Esophagus squamous epithelium (tissue), 4 donors: ENCODE results near the gene MAT2A.
"Not testable (repeated sequence)": the region's sequence is repeated elsewhere in the genome, so short reads cannot be mapped to it uniquely, and the experiment has no call there.

Experiments used
- POLR2A ChIP-seq, 4 donors: fragments of 450-650 bp; IDR thresholded peaks; one replicate each; pipeline ENCODE4 v1.6.1; 2017; ENCODE audit warnings: antibody characterized with exemption in 4 of 4, mild to moderate bottlenecking in 4 of 4, moderate library complexity in 3 of 4
- TF ChIP-seq, protein P1 (sequence below), 6 experiments: fragments of 450-650 bp in 4 of 6; fragments of 200-600 bp in 2 of 6; sonication (generic) in 2 of 6; IDR thresholded peaks; one replicate each; pipeline ENCODE4 v1.5.1; 2016 to 2019; ENCODE audit warnings: antibody characterized with exemption in 6 of 6, mild to moderate bottlenecking in 4 of 6, moderate library complexity in 4 of 6

DNA sequence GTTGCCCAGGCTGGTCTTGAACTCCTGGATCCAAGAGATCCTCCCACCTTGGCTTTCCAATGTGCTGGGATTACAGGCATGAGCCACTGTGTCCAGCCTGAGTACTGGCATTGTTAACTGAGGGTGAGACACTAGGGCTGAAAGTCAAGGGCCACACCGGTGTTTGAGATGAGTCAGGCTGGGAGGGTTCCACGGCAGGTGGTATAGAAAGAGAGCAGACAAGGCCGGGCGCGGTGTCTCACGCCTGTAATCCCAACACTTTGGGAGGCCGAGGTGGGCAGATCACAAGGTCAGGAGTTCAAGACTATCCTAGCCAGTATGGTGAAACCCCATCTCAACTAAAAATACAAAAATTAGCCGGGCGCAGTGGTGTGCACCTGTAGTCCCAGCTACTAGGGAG lies 53.3 kb downstream of the MAT2A start:
- not testable (repeated sequence) for TF ChIP-seq POLR2A (IDR thresholded peaks at IDR 0.05)
- TF ChIP-seq, protein P1, sequence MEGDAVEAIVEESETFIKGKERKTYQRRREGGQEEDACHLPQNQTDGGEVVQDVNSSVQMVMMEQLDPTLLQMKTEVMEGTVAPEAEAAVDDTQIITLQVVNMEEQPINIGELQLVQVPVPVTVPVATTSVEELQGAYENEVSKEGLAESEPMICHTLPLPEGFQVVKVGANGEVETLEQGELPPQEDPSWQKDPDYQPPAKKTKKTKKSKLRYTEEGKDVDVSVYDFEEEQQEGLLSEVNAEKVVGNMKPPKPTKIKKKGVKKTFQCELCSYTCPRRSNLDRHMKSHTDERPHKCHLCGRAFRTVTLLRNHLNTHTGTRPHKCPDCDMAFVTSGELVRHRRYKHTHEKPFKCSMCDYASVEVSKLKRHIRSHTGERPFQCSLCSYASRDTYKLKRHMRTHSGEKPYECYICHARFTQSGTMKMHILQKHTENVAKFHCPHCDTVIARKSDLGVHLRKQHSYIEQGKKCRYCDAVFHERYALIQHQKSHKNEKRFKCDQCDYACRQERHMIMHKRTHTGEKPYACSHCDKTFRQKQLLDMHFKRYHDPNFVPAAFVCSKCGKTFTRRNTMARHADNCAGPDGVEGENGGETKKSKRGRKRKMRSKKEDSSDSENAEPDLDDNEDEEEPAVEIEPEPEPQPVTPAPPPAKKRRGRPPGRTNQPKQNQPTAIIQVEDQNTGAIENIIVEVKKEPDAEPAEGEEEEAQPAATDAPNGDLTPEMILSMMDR (IDR thresholded peaks at IDR 0.05), result not testable (repeated sequence)
